KMS-11 (cell line): ENCODE results near the gene USP36.

ENCODE experiments used
- H2AFZ ChIP-seq: fragments of 200-600 bp; sonication (generic); 2 replicates; pipeline ENCODE4 v1.6.1; 2016; ENCODE audit warnings: antibody characterized with exemption, mixed run types, low read depth
- H3K27ac ChIP-seq: fragments of 200-600 bp; sonication (generic); 2 replicates; pipeline ENCODE4 v1.6.1; 2016; ENCODE audit warnings: mild to moderate bottlenecking, mixed run types
- H3K27me3 ChIP-seq: fragments of 200-600 bp; sonication (generic); 2 replicates; pipeline ENCODE4 v1.6.1; 2017; ENCODE audit warnings: mild to moderate bottlenecking, low read depth, mixed run types, moderate library complexity; ENCODE audit not compliant: insufficient read depth
- H3K36me3 ChIP-seq: fragments of 200-600 bp; sonication (generic); 2 replicates; pipeline ENCODE4 v1.6.1; 2017; ENCODE audit warnings: mild to moderate bottlenecking, mixed run types; ENCODE audit not compliant: insufficient read depth
- H3K4me1 ChIP-seq: fragments of 200-600 bp; sonication (generic); 2 replicates; pipeline ENCODE4 v1.6.1; 2016; ENCODE audit warnings: mild to moderate bottlenecking, low read depth, mixed run types; ENCODE audit not compliant: poor library complexity, severe bottlenecking
- H3K4me2 ChIP-seq: fragments of 200-600 bp; sonication (generic); 2 replicates; pipeline ENCODE4 v1.7.0; 2016; ENCODE audit warnings: mild to moderate bottlenecking, mixed run types
- H3K4me3 ChIP-seq: fragments of 200-600 bp; sonication (generic); IDR thresholded peaks from 2 replicates; pipeline ENCODE4 v1.6.1; 2017; ENCODE audit warnings: low read depth, low read length, mixed read lengths; ENCODE audit not compliant: insufficient read depth
- H3K79me2 ChIP-seq: fragments of 200-600 bp; sonication (generic); 2 replicates; pipeline ENCODE4 v1.6.1; 2016; ENCODE audit warnings: low read depth, mixed run types; ENCODE audit not compliant: insufficient read depth
- H3K9ac ChIP-seq: fragments of 200-600 bp; sonication (generic); 2 replicates; pipeline ENCODE4 v1.6.1; 2016; ENCODE audit warnings: mild to moderate bottlenecking, mixed run types
- H4K20me1 ChIP-seq: fragments of 200-600 bp; sonication (generic); 2 replicates; pipeline ENCODE4 v1.6.1; 2016; ENCODE audit warnings: mild to moderate bottlenecking, mixed run types; ENCODE audit not compliant: insufficient read depth
- CTCF ChIP-seq: fragments of 200-600 bp; sonication (generic); conservative IDR thresholded peaks from 2 replicates; pipeline ENCODE4 v1.6.1; 2017; ENCODE audit warnings: low read depth, mild to moderate bottlenecking, antibody characterized with exemption, low read length, moderate library complexity, mixed read lengths

Gene USP36

GRCh38 chr17:78818932-78819331, 21.7 kb downstream of the USP36 start:
- peaks cover 34% of the 10 kb centered on the region; the same call in 1 of the 2 replicates for H3K79me2 ChIP-seq
- H3K4me3 ChIP-seq: no peak overlapping the region
- peak overlapping the region; percentile 74; the same call in 1 of the 2 replicates for H3K27ac ChIP-seq
- H3K4me2 ChIP-seq: no peak overlapping the region
- TF ChIP-seq CTCF: no peak
- H4K20me1 ChIP-seq: peaks cover 3% of the 10 kb centered on the region; the same call in 1 of the 2 replicates
- H2AFZ ChIP-seq: no peak overlapping the region
- H3K36me3 ChIP-seq: peaks cover 31% of the 10 kb centered on the region; the same call in 1 of the 2 replicates
- H3K4me1 ChIP-seq: peaks cover 60% of the 10 kb centered on the region
- no peaks in the 10 kb centered on the region for H3K27me3 ChIP-seq
- no peak overlapping the region for H3K9ac ChIP-seq

GRCh38 chr17:78818152-78818846, 22.3 kb downstream of the USP36 start:
- no peak for TF ChIP-seq CTCF
- Histone ChIP-seq H3K4me2 (peak overlapping the region; percentile 28; the same call in 1 of the 2 replicates), H3K9ac (no peak overlapping the region; the same call in 1 of the 2 replicates), H2AFZ (no peak overlapping the region), H3K27ac (peak overlapping the region; percentile 74), H3K27me3 (no peaks in the 10 kb centered on the region), H3K4me3 (no peak overlapping the region), H3K4me1 (peaks cover 67% of the 10 kb centered on the region), H4K20me1 (no peaks in the 10 kb centered on the region), H3K36me3 (peaks cover 38% of the 10 kb centered on the region; the same call in 1 of the 2 replicates), H3K79me2 (peaks cover 28% of the 10 kb centered on the region; the same call in 1 of the 2 replicates)

GRCh38 chr17:78817123-78817522, 23.5 kb downstream of the USP36 start:
- Histone ChIP-seq H3K27me3 (no peaks in the 10 kb centered on the region), H3K79me2 (peaks cover 23% of the 10 kb centered on the region; the same call in 1 of the 2 replicates), H3K9ac (peak overlapping the region; percentile 7; the same call in 1 of the 2 replicates), H3K4me2 (peak overlapping the region; percentile 34), H3K4me3 (no peak overlapping the region), H3K36me3 (peaks cover 38% of the 10 kb centered on the region; the same call in 1 of the 2 replicates), H3K4me1 (peaks cover 74% of the 10 kb centered on the region), H3K27ac (peak overlapping the region; percentile 74), H2AFZ (no peak overlapping the region), H4K20me1 (no peaks in the 10 kb centered on the region)
- no peak for TF ChIP-seq CTCF

- Histone ChIP-seq H3K9ac (no peak overlapping the region), H3K4me1 (peaks cover 74% of the 10 kb centered on the region), H3K27me3 (no peaks in the 10 kb centered on the region), H4K20me1 (no peaks in the 10 kb centered on the region), H3K36me3 (peaks cover 38% of the 10 kb centered on the region; the same call in 1 of the 2 replicates), H3K27ac (peak overlapping the region; percentile 74; the same call in 1 of the 2 replicates), H3K4me2 (no peak overlapping the region; the same call in 1 of the 2 replicates), H3K79me2 (peaks cover 24% of the 10 kb centered on the region; the same call in 1 of the 2 replicates), H3K4me3 (no peak overlapping the region), H2AFZ (no peak overlapping the region)
- TF ChIP-seq CTCF: no peak
These were observed 24.9 kb downstream of the USP36 start for GRCh38 chr17:78815696-78816095.
